ENCODE results near the gene PCLO. TPM values are rescaled to one million over a fixed set of nuclear protein-coding genes. Genes with fewer than 3 reads are reported as not detected.

The PCLO gene
- total RNA-seq (6.5 TPM), polyA plus RNA-seq (0.57 TPM)

DNA sequence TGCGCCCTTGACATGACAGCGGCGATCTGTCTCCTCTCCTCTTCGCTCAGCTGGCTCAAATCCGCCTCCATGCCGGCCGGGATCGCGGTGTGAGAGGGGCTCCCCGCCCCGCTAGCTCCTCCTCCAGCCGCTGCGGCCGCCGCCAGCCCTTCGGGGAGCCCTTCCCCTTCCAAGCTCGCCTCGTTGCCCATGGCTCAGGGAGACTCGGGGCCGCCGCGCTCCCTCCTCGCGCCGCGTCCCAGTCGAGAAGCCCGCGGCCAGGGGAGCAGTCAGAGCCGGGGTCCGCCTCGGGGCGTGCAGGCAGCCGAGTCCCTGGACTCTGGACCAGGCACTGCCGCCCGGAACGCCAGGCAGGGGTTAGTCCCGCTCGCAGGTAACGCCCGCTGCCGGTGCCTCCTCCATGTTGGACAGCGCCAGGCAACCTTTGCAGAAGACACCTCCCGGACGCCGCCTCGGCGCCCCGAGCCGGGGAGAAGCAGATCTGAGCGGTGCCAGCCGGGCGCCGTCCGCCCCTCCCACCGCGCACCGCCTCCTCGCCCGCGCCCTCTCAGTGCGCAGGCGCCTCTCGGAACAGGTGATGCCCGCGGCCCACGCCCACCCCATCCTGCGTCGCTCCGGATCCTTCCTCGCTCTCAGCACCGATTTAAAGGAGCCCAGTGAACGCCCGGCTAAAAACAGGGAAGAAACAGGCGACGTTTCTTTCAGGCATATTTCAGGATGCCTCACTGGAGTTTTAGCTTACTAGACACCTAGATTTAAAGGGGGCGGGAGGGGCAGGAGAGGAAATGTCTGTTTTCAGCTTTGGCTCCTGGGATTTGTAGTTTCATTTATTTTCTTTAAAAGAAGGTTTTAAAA, at the start of gene PCLO:
TSS of gene PCLO (minus strand) at position 483 of the 855 bp plus-strand sequence. CDS start at position 191, 292 bp downstream.
- Histone ChIP-seq H3K4me3 (ENCODE audit: low read depth, low read length) (peak within 1 kb of the TSS; percentile 55), H3K36me3 (ENCODE audit: insufficient read depth) (no peaks in the 10 kb centered on the region), H3K4me1 (ENCODE audit: insufficient read depth) (no peaks in the 10 kb centered on the region), H3K27ac (ENCODE audit: low read depth) (no peak within 1 kb of the TSS)
- under 1% methylated on average over 77 of the region's 77 CpGs for WGBS
- DNase-seq (ENCODE audit: extremely low spot score): peak; percentile 40

- no peaks in the 10 kb centered on the region for H3K36me3 ChIP-seq (ENCODE audit: insufficient read depth)
- no peak for DNase-seq (ENCODE audit: extremely low spot score)
- H3K27ac ChIP-seq (ENCODE audit: low read depth): no peak overlapping the region
- WGBS: 67% methylated on average over 1 of the region's 1 CpG
- no peak overlapping the region for H3K4me3 ChIP-seq (ENCODE audit: low read depth, low read length)
- H3K4me1 ChIP-seq (ENCODE audit: insufficient read depth): no peaks in the 10 kb centered on the region
These were observed 49.0 kb upstream of the PCLO start for GRCh38 chr7:83211685-83212084.

- Histone ChIP-seq H3K36me3 (ENCODE audit: insufficient read depth) (no peaks in the 10 kb centered on the region), H3K27ac (ENCODE audit: low read depth) (no peak overlapping the region), H3K4me3 (ENCODE audit: low read depth, low read length) (no peak overlapping the region), H3K4me1 (ENCODE audit: insufficient read depth) (no peaks in the 10 kb centered on the region)
- DNase-seq (ENCODE audit: extremely low spot score): no peak
- 85% methylated on average over 3 of the region's 3 CpGs for WGBS
These were observed 47.8 kb upstream of the PCLO start for GRCh38 chr7:83210479-83210878.

DNA sequence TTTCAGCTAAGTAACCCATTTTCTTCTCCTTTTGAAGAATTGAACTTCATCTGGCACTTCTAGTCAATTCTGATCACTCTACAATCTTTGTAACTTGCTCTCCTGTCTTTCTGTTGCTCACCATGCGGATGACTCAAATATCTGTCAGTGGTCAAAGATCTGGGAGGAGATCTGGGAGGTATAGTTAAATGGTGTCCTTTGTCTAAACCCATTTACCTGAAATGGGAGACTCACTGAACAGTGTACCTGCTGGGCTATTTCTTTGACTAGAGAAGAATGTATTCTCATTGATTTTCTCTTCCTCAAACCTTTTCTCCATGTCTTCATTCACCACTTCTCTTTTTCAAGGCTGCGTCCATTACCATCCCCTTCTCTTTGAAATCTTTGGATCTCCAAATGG, 42.0 kb upstream of the PCLO start:
- Histone ChIP-seq H3K36me3 (ENCODE audit: insufficient read depth) (no peaks in the 10 kb centered on the region), H3K4me3 (ENCODE audit: low read depth, low read length) (no peak overlapping the region), H3K4me1 (ENCODE audit: insufficient read depth) (no peaks in the 10 kb centered on the region), H3K27ac (ENCODE audit: low read depth) (no peak overlapping the region)
- WGBS: 92% methylated on average over 2 of the region's 2 CpGs
- no peak for DNase-seq (ENCODE audit: extremely low spot score)

- Histone ChIP-seq H3K36me3 (ENCODE audit: insufficient read depth) (no peaks in the 10 kb centered on the region), H3K4me3 (ENCODE audit: low read depth, low read length) (no peak overlapping the region), H3K4me1 (ENCODE audit: insufficient read depth) (no peaks in the 10 kb centered on the region), H3K27ac (ENCODE audit: low read depth) (no peak overlapping the region)
- 100% methylated on average over 1 of the region's 1 CpG for WGBS
- DNase-seq (ENCODE audit: extremely low spot score): no peak
These were observed 38.7 kb upstream of the PCLO start for GRCh38 chr7:83201355-83201754.

DNA sequence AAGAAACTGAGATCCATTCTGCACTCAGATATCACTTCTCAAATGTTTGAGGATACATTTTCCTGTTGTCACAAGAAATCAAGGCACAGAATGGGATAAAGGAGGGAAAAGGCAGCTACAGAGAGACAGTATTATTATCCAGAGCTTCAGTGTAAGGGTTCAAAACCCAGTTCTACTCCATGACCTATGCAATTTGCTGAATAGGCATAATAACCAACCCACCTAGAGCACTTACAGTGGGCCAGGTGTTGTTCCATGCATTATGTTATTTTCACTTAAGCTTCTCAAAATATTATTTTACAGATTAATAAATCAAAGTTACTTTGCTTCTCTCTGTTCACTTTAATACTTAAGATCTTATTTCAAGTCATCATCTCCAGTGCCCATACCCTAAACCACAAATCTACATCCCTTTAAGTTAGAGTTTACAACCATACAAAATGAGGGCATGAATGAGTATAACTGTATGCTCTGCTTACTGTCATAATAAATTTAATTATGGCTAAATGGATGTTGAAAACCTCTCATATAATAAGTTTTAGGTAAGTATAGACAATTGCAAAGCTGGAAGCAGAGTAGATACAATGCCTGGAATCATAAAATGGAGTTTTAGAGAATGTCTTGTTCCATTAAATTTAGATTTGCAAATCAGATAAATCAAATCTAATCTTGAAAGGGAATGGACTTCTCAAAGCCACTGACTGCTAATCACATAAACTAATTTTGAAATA, 28.1 kb upstream of the PCLO start:
- Histone ChIP-seq H3K4me1 (ENCODE audit: insufficient read depth) (no peaks in the 10 kb centered on the region), H3K36me3 (ENCODE audit: insufficient read depth) (no peaks in the 10 kb centered on the region), H3K4me3 (ENCODE audit: low read depth, low read length) (no peak overlapping the region), H3K27ac (ENCODE audit: low read depth) (no peak overlapping the region)
- no peak for DNase-seq (ENCODE audit: extremely low spot score)

- H3K4me1 ChIP-seq (ENCODE audit: insufficient read depth): no peaks in the 10 kb centered on the region
- H3K27ac ChIP-seq (ENCODE audit: low read depth): no peak overlapping the region
- no peaks in the 10 kb centered on the region for H3K36me3 ChIP-seq (ENCODE audit: insufficient read depth)
- DNase-seq (ENCODE audit: extremely low spot score): no peak
- H3K4me3 ChIP-seq (ENCODE audit: low read depth, low read length): no peak overlapping the region
- 42% methylated on average over 1 of the region's 1 CpG for WGBS
These were observed 16.1 kb upstream of the PCLO start for GRCh38 chr7:83178796-83179195.

DNA sequence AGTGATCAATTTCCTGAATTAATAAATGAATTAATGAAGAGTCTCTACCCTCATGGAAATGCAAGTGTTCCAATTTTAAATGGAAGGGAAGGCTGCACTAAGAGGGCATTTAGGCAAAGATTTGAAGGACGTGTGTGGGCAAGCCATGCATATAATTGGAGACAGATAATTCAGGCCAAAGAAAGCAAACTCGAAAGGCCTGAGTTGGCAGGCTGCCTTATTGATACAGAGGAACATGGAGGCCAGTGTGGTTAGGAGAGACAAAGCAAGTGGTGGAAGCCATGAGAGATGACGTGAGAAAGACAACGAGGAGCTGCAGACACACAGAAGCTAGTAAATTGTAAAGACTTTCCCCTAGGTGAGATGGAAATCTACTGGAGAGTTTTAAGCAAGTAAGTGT, 15.4 kb upstream of the PCLO start:
- 80% methylated on average over 4 of the region's 4 CpGs for WGBS

GRCh38 chr7:83173664-83174063, 11.0 kb upstream of the PCLO start:
- H3K27ac ChIP-seq (ENCODE audit: low read depth): no peak overlapping the region
- no peaks in the 10 kb centered on the region for H3K4me1 ChIP-seq (ENCODE audit: insufficient read depth)
- no peak overlapping the region for H3K4me3 ChIP-seq (ENCODE audit: low read depth, low read length)
- H3K36me3 ChIP-seq (ENCODE audit: insufficient read depth): no peaks in the 10 kb centered on the region
- DNase-seq (ENCODE audit: extremely low spot score): no peak

More for the DNA sequence above, 15.4 kb upstream of the PCLO start:
- Histone ChIP-seq H3K4me3 (ENCODE audit: low read depth, low read length) (no peak overlapping the region), H3K27ac (ENCODE audit: low read depth) (no peak overlapping the region), H3K36me3 (ENCODE audit: insufficient read depth) (no peaks in the 10 kb centered on the region), H3K4me1 (ENCODE audit: insufficient read depth) (no peaks in the 10 kb centered on the region)
- no peak for DNase-seq (ENCODE audit: extremely low spot score)

DNA sequence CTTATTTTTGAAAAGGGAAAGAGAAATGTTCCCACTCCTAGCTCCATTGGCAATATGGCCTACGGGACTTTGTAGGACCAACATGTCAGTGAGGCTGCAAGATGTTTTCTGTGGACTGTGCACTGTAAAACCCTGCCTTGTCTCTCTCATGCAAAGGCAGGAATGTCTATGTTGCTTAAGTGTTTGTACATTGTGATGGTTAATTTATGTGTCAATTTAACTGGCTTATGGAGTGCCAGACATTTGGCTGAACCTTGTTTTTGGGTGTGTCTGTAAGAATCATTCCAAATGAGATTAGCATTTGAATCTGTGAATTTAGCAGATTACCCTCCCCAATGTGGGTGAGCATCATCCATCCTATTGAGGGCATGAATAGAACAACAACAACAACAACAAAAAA, 4.1 kb upstream of the PCLO start:
- WGBS: 86% methylated on average over 1 of the region's 1 CpG
- no peaks in the 10 kb centered on the region for H3K4me1 ChIP-seq (ENCODE audit: insufficient read depth)
- H3K36me3 ChIP-seq (ENCODE audit: insufficient read depth): no peaks in the 10 kb centered on the region
- H3K4me3 ChIP-seq (ENCODE audit: low read depth, low read length): no peak overlapping the region
- H3K27ac ChIP-seq (ENCODE audit: low read depth): no peak overlapping the region
- DNase-seq (ENCODE audit: extremely low spot score): no peak

GRCh38 chr7:83161899-83162401, 734 bp downstream of the PCLO start:
- no peak overlapping the region for H3K27ac ChIP-seq (ENCODE audit: low read depth)
- no peaks in the 10 kb centered on the region for H3K4me1 ChIP-seq (ENCODE audit: insufficient read depth)
- H3K36me3 ChIP-seq (ENCODE audit: insufficient read depth): no peaks in the 10 kb centered on the region
- 3% methylated on average over 17 of the region's 17 CpGs for WGBS
- peak overlapping the region; percentile 55 for H3K4me3 ChIP-seq (ENCODE audit: low read depth, low read length)
- DNase-seq (ENCODE audit: extremely low spot score): no peak

DNA sequence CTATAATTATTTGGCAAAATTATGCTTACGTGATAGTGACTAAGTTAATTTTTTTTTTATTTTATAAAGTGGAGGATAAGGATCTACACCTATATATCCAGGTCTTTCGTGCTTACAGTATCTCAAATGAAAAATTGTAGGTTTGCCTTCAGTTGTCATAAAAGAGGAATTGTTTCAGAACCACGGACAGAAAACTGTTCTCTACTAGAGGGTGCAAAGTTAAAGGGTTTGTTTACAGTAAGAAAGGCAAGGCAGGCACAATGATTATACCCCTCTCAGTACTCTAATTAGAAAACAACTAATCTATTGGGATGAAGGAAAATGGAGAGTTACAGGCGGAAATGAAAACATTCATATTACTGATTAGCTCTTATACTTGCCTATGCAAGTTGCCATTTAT, 1.5 kb downstream of the PCLO start:
- H3K4me3 ChIP-seq (ENCODE audit: low read depth, low read length): no peak overlapping the region
- no peak for DNase-seq (ENCODE audit: extremely low spot score)
- H3K36me3 ChIP-seq (ENCODE audit: insufficient read depth): no peaks in the 10 kb centered on the region
- H3K4me1 ChIP-seq (ENCODE audit: insufficient read depth): no peaks in the 10 kb centered on the region
- no peak overlapping the region for H3K27ac ChIP-seq (ENCODE audit: low read depth)
- WGBS: 63% methylated on average over 4 of the region's 4 CpGs

- no peaks in the 10 kb centered on the region for H3K36me3 ChIP-seq (ENCODE audit: insufficient read depth)
- DNase-seq (ENCODE audit: extremely low spot score): no peak
- no peak overlapping the region for H3K27ac ChIP-seq (ENCODE audit: low read depth)
- no peak overlapping the region for H3K4me3 ChIP-seq (ENCODE audit: low read depth, low read length)
- no peaks in the 10 kb centered on the region for H3K4me1 ChIP-seq (ENCODE audit: insufficient read depth)
- WGBS: 95% methylated on average over 2 of the region's 2 CpGs
These were observed 3.0 kb downstream of the PCLO start for GRCh38 chr7:83159731-83160130.

GRCh38 chr7:83156006-83156405, 6.7 kb downstream of the PCLO start:
- Histone ChIP-seq H3K4me1 (ENCODE audit: insufficient read depth) (no peaks in the 10 kb centered on the region), H3K27ac (ENCODE audit: low read depth) (no peak overlapping the region), H3K36me3 (ENCODE audit: insufficient read depth) (no peaks in the 10 kb centered on the region), H3K4me3 (ENCODE audit: low read depth, low read length) (no peak overlapping the region)
- no peak for DNase-seq (ENCODE audit: extremely low spot score)
- WGBS: 85% methylated on average over 3 of the region's 3 CpGs
